H9 (cell line): ENCODE results near the gene DNAH12. TPM values are rescaled to one million over a fixed set of nuclear protein-coding genes. Genes with fewer than 3 reads are reported as not detected.

Experiments used
- DNase-seq: peaks from one replicate; pipeline ENCODE4 v3.0.0-alpha.2; 2017
- H2AFZ ChIP-seq: one replicate; pipeline ENCODE4 v1.6.1; 2013; ENCODE audit warnings: mild to moderate bottlenecking, low read length, control low read depth, moderate library complexity
- H2AK5ac ChIP-seq: 2 replicates; pipeline ENCODE4 v1.6.1; 2013; ENCODE audit warnings: low read length, control low read depth, mixed read lengths; ENCODE audit not compliant: insufficient read length
- H2BK120ac ChIP-seq: one replicate; pipeline ENCODE4 v1.6.1; 2013; ENCODE audit warnings: low read depth, mild to moderate bottlenecking, low read length, control low read depth, inconsistent platforms; ENCODE audit not compliant: poor library complexity, severe bottlenecking
- H2BK12ac ChIP-seq: 2 replicates; pipeline ENCODE4 v1.6.1; 2013; ENCODE audit warnings: low read length, control low read depth, mixed read lengths, low read depth; ENCODE audit not compliant: insufficient read length
- H2BK15ac ChIP-seq: 2 replicates; pipeline ENCODE4 v1.6.1; 2013; ENCODE audit warnings: low read depth, low read length, control low read depth
- H2BK20ac ChIP-seq: one replicate; pipeline ENCODE4 v1.6.1; 2013; ENCODE audit warnings: low read depth, mild to moderate bottlenecking, low read length, control low read depth, inconsistent platforms; ENCODE audit not compliant: poor library complexity, severe bottlenecking
- H2BK5ac ChIP-seq: 2 replicates; pipeline ENCODE4 v1.6.1; 2013; ENCODE audit warnings: low read length, control low read depth, mixed read lengths; ENCODE audit not compliant: insufficient read length
- H3K14ac ChIP-seq: 2 replicates; pipeline ENCODE4 v1.6.1; 2013; ENCODE audit warnings: low read length, control low read depth; ENCODE audit not compliant: insufficient read depth
- H3K18ac ChIP-seq: 2 replicates; pipeline ENCODE4 v1.6.1; 2013; ENCODE audit warnings: low read depth, mild to moderate bottlenecking, mixed read lengths, low read length, control low read depth; ENCODE audit not compliant: insufficient read length
- H3K23ac ChIP-seq: 2 replicates; pipeline ENCODE4 v1.6.1; 2013; ENCODE audit warnings: low read length, control low read depth, mixed read lengths, low read depth; ENCODE audit not compliant: insufficient read length
- H3K23me2 ChIP-seq: 2 replicates; pipeline ENCODE4 v1.6.1; 2013; ENCODE audit warnings: low read depth, mild to moderate bottlenecking, mixed read lengths, low read length, control low read depth; ENCODE audit not compliant: insufficient read length, poor library complexity, severe bottlenecking
- H3K27ac ChIP-seq: 2 replicates; pipeline ENCODE4 v1.5.1; 2013; ENCODE audit warnings: low read length, control low read depth, mixed read lengths, low read depth; ENCODE audit not compliant: insufficient read length
- H3K27me3 ChIP-seq: 2 replicates; pipeline ENCODE4 v1.6.1; 2013; ENCODE audit warnings: low read length, control low read depth, inconsistent platforms; ENCODE audit not compliant: insufficient read depth
- H3K4ac ChIP-seq: 2 replicates; pipeline ENCODE4 v1.6.1; 2013; ENCODE audit warnings: low read depth, mild to moderate bottlenecking, control low read depth, inconsistent platforms, low read length, moderate library complexity
- H3K4me1 ChIP-seq: 2 replicates; pipeline ENCODE4 v1.6.1; 2013; ENCODE audit warnings: low read length, control low read depth, inconsistent platforms; ENCODE audit not compliant: insufficient read depth
- H3K4me2 ChIP-seq: 2 replicates; pipeline ENCODE4 v1.6.1; 2013; ENCODE audit warnings: low read length, control low read depth, mixed read lengths; ENCODE audit not compliant: insufficient read length, insufficient read depth
- H3K56ac ChIP-seq: 2 replicates; pipeline ENCODE4 v1.6.1; 2013; ENCODE audit warnings: low read depth, mild to moderate bottlenecking, mixed read lengths, low read length, control low read depth; ENCODE audit not compliant: insufficient read length
- H3K79me1 ChIP-seq: 2 replicates; pipeline ENCODE4 v1.6.1; 2013; ENCODE audit warnings: low read depth, mild to moderate bottlenecking, moderate library complexity, low read length, control low read depth, inconsistent platforms; ENCODE audit not compliant: insufficient read depth, poor library complexity, severe bottlenecking
- H3K79me2 ChIP-seq: 2 replicates; pipeline ENCODE4 v1.6.1; 2013; ENCODE audit warnings: low read length, control low read depth, inconsistent platforms; ENCODE audit not compliant: insufficient read depth
- H3K9ac ChIP-seq: 2 replicates; pipeline ENCODE4 v1.6.1; 2013; ENCODE audit warnings: low read length, control low read depth, mixed read lengths; ENCODE audit not compliant: insufficient read length; ENCODE audit errors: extremely low read depth
- H3K9me3 ChIP-seq: one replicate; pipeline ENCODE4 v1.6.1; 2013; ENCODE audit warnings: low read depth, low read length, inconsistent platforms; ENCODE audit not compliant: control insufficient read depth
- H3T11ph ChIP-seq: one replicate; pipeline ENCODE4 v1.6.1; 2013; ENCODE audit warnings: mild to moderate bottlenecking, low read length, control low read depth, inconsistent platforms
- H4K20me1 ChIP-seq: one replicate; pipeline ENCODE4 v1.6.1; 2013; ENCODE audit not compliant: control insufficient read depth, insufficient read length, insufficient read depth
- H4K5ac ChIP-seq: 2 replicates; pipeline ENCODE4 v1.6.1; 2013; ENCODE audit warnings: low read depth, mild to moderate bottlenecking, mixed read lengths, low read length, control low read depth; ENCODE audit not compliant: insufficient read length
- H4K8ac ChIP-seq: replicated peaks from 2 replicates; pipeline ENCODE4 v1.6.1; 2013; ENCODE audit warnings: low read length, control low read depth, mixed read lengths, low read depth; ENCODE audit not compliant: insufficient read length
- H4K91ac ChIP-seq: 2 replicates; pipeline ENCODE4 v1.6.1; 2013; ENCODE audit warnings: low read depth, mild to moderate bottlenecking, moderate library complexity, mixed read lengths, low read length, control low read depth; ENCODE audit not compliant: insufficient read length
- H3K27ac Mint-ChIP-seq, 3 experiments: 2 replicates in 2 of 3; 3 replicates in 1 of 3; pipeline ENCODE4 v1.8.0; 2020 to 2021; ENCODE audit warnings: mixed read lengths in 3 of 3, mild to moderate bottlenecking in 1 of 3, moderate library complexity in 1 of 3
- H3K27me3 Mint-ChIP-seq: 2 replicates; pipeline ENCODE4 v1.8.0; 2021; ENCODE audit warnings: low read depth, mild to moderate bottlenecking, moderate library complexity, mixed read lengths
- H3K36me3 Mint-ChIP-seq, 3 experiments: 2 replicates in 2 of 3; 3 replicates in 1 of 3; pipeline ENCODE4 v1.8.0; 2020 to 2021; ENCODE audit warnings: low read depth in 3 of 3, mixed read lengths in 3 of 3; ENCODE audit not compliant: insufficient read depth in 1 of 3
- H3K4me1 Mint-ChIP-seq, 2 experiments: 2 replicates each; pipeline ENCODE4 v1.8.0; 2020; ENCODE audit warnings: mixed read lengths in 2 of 2
- H3K4me3 Mint-ChIP-seq, 2 experiments: 2 replicates in 1 of 2; 3 replicates in 1 of 2; pipeline ENCODE4 v1.8.0; 2020 to 2021; ENCODE audit warnings: mild to moderate bottlenecking in 2 of 2, mixed read lengths in 2 of 2, moderate library complexity in 1 of 2
- H3K9me3 Mint-ChIP-seq, 2 experiments: 2 replicates in 1 of 2; 3 replicates in 1 of 2; pipeline ENCODE4 v1.8.0; 2020; ENCODE audit warnings: mild to moderate bottlenecking in 2 of 2, mixed read lengths in 2 of 2, moderate library complexity in 1 of 2
- CTCF ChIP-seq: fragments of 200-600 bp; sonication (generic); conservative IDR thresholded peaks from 3 replicates; pipeline ENCODE4 v1.8.0; 2021; ENCODE audit warnings: antibody characterized with exemption, mild to moderate bottlenecking
- WGBS: extraction: QIAGEN DNeasy Blood & Tissue Kit; methylation state at CpG from one replicate; pipeline ENCODE4 v1.1.7; 2013; ENCODE audit warnings: missing lambda C conversion rate, low lambda C conversion rate, mixed read lengths; ENCODE audit not compliant: insufficient read length; ENCODE audit errors: extremely low coverage; 5-methylcytosine and 5-hydroxymethylcytosine counted together
- total RNA-seq: library from RNA; stranded (reverse); gene quantifications from 2 replicates; pipeline ENCODE4 v1.2.1, GENCODE V29; 2021

The DNAH12 gene
- total RNA-seq, 1 experiment from 2014 or later = not detected

GRCh38 chr3:57577801-57578200 is 33.7 kb upstream of the DNAH12 start:
- no peaks in the 10 kb centered on the region for H3K23me2 ChIP-seq
- H2BK20ac ChIP-seq = no peak overlapping the region
- Mint-ChIP-seq H3K27ac (peak overlapping the region in 1 of 3 experiments; percentile 53; a peak in 2 of 7 replicates), H3K4me3 (no peak overlapping the region), H3K4me1 (no peaks in the 10 kb centered on the region; a peak in 1 of 4 replicates), H3K9me3 (no peaks in the 10 kb centered on the region), H3K27me3 (no peaks in the 10 kb centered on the region), H3K36me3 (peaks cover 34 to 81% (median 74%) of the 10 kb centered on the region in 3 experiments)
- DNase-seq = no peak
- H3T11ph ChIP-seq = no peak overlapping the region
- no peaks in the 10 kb centered on the region for H3K9me3 ChIP-seq
- no peak overlapping the region for H4K8ac ChIP-seq
- H3K79me1 ChIP-seq = peaks cover 5% of the 10 kb centered on the region
- no peak overlapping the region for H3K56ac ChIP-seq
- no peak overlapping the region for H4K5ac ChIP-seq
- H3K27me3 ChIP-seq = no peaks in the 10 kb centered on the region
- H3K4me1 ChIP-seq = no peaks in the 10 kb centered on the region
- peaks cover 2% of the 10 kb centered on the region; the same call in 1 of the 2 replicates for H3K79me2 ChIP-seq
- H2BK5ac ChIP-seq = no peak overlapping the region
- no peak overlapping the region for H2BK120ac ChIP-seq
- no peak overlapping the region for H3K4ac ChIP-seq
- H3K9ac ChIP-seq = no peak overlapping the region
- H4K91ac ChIP-seq = no peak overlapping the region
- H3K27ac ChIP-seq = no peak overlapping the region
- no peak overlapping the region for H2BK15ac ChIP-seq
- no peak overlapping the region for H3K4me2 ChIP-seq
- no peaks in the 10 kb centered on the region for H4K20me1 ChIP-seq
- no peak overlapping the region for H2AK5ac ChIP-seq
- no peak overlapping the region for H3K18ac ChIP-seq
- no peak overlapping the region for H3K23ac ChIP-seq
- H2AFZ ChIP-seq = no peak overlapping the region
- TF ChIP-seq CTCF = no peak
- no CpG with 5 or more reads among the region's 9 CpGs for WGBS
- no peak overlapping the region for H2BK12ac ChIP-seq
- H3K14ac ChIP-seq = no peak overlapping the region
